Activated gamma-delta T cell treated with anti-CD3 and anti-CD28 coated beads, Interleukin-2, amount 50 U/mL, for 16 hours (primary cell): ENCODE measurements around the gene SASH3.

Experiments used
- DNase-seq: peaks from one replicate; pipeline ENCODE4 v3.0.0-alpha.2; 2020; ENCODE audit warnings: low read depth

SASH3 gene

GRCh38 chrX:129783291-129783713 lies 3.6 kb downstream of the SASH3 start:
- DNase-seq = no peak

- DNase-seq = no peak
Measured at GRCh38 chrX:129784371-129784770, 4.6 kb downstream of the SASH3 start.

- DNase-seq = no peak
Measured at GRCh38 chrX:129785160-129785947, 5.6 kb downstream of the SASH3 start.

- DNase-seq = no peak
Measured at GRCh38 chrX:129786210-129786651, 6.5 kb downstream of the SASH3 start.

- DNase-seq = no peak
Measured at GRCh38 chrX:129787336-129788055, 7.7 kb downstream of the SASH3 start.

- DNase-seq = no peak
Measured at GRCh38 chrX:129788527-129788926, 8.8 kb downstream of the SASH3 start.

- no peak for DNase-seq
Measured at GRCh38 chrX:129790146-129790545, 10.4 kb downstream of the SASH3 start.

- DNase-seq = no peak
Measured at GRCh38 chrX:129790808-129791207, 11.1 kb downstream of the SASH3 start.

- DNase-seq = no peak
Measured at GRCh38 chrX:129791336-129791735, 11.6 kb downstream of the SASH3 start.

- DNase-seq = no peak
Measured at GRCh38 chrX:129791961-129792570, 12.3 kb downstream of the SASH3 start.

GRCh38 chrX:129792586-129793291 lies 13.0 kb downstream of the SASH3 start:
- DNase-seq = no peak

GRCh38 chrX:129793604-129794191 lies 13.9 kb downstream of the SASH3 start:
- no peak for DNase-seq

GRCh38 chrX:129795584-129795983 lies 15.8 kb downstream of the SASH3 start:
- no peak for DNase-seq

GRCh38 chrX:129797251-129797906 lies 17.6 kb downstream of the SASH3 start:
- DNase-seq = no peak

GRCh38 chrX:129798456-129798855 lies 18.7 kb downstream of the SASH3 start:
- DNase-seq = no peak

- DNase-seq = no peak
Measured at GRCh38 chrX:129798888-129799287, 19.1 kb downstream of the SASH3 start.

GRCh38 chrX:129800186-129800585 lies 20.4 kb downstream of the SASH3 start:
- no peak for DNase-seq

- no peak for DNase-seq
Measured at GRCh38 chrX:129802863-129803262, 23.1 kb downstream of the SASH3 start.

- DNase-seq = no peak
Measured at GRCh38 chrX:129804806-129805205, 25.1 kb downstream of the SASH3 start.

GRCh38 chrX:129808158-129808828 lies 28.5 kb downstream of the SASH3 start:
- DNase-seq = no peak
